ENCODE results near the gene LYPD6B. TPM values are rescaled to one million over a fixed set of nuclear protein-coding genes. Genes with fewer than 3 reads are reported as not detected.

The LYPD6B gene
- polyA plus RNA-seq, 3 donors, result 30.7 to 33.9 (median 31.8) TPM

DNA sequence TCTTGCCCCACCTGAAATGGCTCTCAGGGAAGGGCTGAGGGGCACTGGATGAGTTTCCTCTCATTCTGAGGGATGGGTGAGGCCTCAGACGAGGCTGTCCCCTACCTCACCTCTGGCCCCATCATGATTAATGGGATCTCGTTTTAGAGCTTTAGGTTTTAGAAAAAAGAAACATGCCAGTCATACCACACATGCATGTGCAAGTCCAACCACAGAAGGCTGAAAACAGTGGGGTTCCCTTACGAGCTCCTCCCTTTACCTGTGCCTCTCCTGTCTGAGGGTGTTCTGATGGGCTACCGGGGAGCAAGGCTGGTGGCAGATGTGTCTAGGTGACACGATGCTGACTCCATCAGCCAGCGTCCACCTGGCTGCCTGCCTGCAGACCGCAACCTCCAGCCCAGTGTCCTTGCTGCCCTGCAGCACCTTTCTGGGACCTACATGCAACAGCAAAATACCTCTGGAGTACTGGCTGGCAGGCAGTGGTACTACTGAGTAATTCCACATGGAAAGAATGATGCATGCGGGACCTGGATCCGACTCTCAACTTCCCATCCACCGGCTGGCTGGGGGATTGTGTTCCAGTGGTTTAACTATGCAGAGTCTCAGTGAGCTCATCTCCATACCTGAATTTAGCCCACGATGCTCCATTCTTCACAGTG is 9.1 kb upstream of the LYPD6B start:
- no peak for DNase-seq (ENCODE audit: extremely low read depth in 1 of 11, low read depth in 9 of 11, low spot score in 4 of 11)

DNA sequence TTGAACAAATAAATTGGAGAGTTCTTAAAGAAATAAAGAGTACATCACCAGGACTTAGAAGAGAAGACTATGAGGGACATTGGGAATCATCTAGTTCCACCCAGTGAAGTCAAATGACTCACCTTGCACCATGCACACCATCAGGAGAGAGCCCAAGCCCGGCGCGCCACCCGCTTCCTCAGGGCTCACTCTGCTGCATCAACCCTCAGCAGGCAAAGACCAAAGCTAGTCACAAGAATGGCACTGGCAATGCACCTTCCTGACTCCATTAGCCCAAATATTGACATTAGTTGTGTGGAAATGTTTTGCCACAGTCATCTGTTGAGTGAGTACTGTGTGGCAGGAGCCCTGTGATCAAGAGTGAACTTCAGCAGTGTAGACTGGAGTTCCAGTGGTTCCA is 7.1 kb upstream of the LYPD6B start:
- DNase-seq (ENCODE audit: extremely low read depth in 1 of 11, low read depth in 9 of 11, low spot score in 4 of 11), result no peak

DNA sequence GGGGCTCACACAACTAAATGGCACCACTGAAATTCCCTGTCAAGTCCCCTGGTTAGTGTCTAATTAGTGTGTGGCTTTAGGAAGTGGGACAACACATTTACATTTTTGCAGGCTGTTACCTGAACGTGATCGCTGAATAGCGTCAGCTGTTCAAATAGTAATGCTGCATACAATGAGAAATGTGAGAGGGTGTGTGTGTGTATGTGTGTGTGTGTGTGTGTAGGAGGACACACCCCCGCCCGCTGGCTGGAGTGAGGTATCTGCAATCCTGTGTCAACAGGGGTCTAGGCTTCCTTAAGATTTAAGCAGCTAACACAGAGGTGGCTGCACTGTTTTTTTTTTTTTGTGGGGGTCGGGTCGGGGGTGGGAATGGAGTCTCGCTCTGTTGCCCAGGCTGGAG is 4.8 kb upstream of the LYPD6B start:
- peak in 4 of 11 donors; percentile 36 to 59 (median 53) for DNase-seq (ENCODE audit: extremely low read depth in 1 of 11, low read depth in 9 of 11, low spot score in 4 of 11)

GRCh38 chr2:149034406-149034805 is 4.1 kb upstream of the LYPD6B start:
- DNase-seq (ENCODE audit: extremely low read depth in 1 of 11, low read depth in 9 of 11, low spot score in 4 of 11), result no peak

DNA sequence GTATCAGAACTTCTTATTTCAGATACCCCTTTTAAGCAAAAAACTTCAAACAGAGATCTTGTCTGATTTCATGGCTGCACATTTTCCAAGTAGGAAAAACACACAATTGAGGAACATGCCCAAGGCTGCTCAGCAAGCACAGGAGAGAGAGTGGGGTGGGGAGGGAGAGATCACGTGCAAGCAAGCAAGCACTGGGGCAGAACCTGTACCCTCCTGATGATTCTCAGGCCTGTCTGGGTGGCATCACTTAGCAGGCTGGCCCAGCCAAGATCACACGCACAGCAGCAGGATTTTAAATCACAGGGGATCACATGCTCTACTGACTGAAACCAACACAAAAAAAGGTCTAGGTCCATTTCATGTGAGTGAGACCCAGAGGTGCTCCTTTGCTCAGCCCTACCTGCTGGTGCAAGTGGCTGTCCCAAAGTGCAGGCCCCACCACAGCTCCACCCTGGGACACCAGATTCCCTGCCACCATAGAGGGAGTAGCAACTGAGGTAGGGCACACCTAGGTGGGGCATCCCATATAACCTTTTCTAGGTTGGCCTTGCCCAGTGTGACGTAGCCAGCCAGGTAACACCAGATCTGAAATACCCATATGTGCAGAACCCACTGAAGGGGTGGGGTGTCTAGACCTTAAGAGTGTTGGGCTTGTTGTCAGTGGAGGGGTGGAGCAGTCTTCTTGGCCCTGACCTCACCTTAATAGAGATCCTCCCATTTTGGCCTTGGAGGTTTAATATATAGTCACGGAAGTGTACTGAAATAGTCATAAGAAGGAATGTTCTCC is 1.8 kb upstream of the LYPD6B start:
- no peak for DNase-seq (ENCODE audit: extremely low read depth in 1 of 11, low read depth in 9 of 11, low spot score in 4 of 11)

DNA sequence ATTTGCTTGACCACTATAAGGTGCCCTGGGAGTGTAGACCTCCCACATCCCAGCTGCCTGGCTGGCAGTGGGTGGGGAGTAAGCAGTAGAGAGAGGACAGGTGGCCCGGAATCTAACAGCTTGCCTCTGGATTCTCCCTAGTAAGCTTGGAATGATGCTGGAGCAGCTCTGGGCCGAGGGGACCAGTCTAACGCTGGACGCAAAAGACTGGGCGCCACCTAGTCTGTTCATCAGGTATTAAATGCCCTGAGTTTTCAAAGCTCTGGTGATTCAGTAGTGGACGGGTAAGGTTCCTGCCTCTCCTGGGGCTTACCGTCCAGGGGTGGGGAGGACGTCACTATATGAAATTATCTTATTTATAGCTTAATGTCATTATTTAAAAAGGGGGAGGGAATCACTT is 648 bp upstream of the LYPD6B start:
- DNase-seq (ENCODE audit: extremely low read depth in 1 of 11, low read depth in 9 of 11, low spot score in 4 of 11), result no peak

- DNase-seq (ENCODE audit: extremely low read depth in 1 of 11, low read depth in 9 of 11, low spot score in 4 of 11), result no peak
These were observed 770 bp downstream of the LYPD6B start for GRCh38 chr2:149039213-149039724.

- DNase-seq (ENCODE audit: extremely low read depth in 1 of 11, low read depth in 9 of 11, low spot score in 4 of 11), result no peak
These were observed 2.0 kb downstream of the LYPD6B start for GRCh38 chr2:149040451-149040850.

GRCh38 chr2:149041482-149041881 is 3.0 kb downstream of the LYPD6B start:
- no peak for DNase-seq (ENCODE audit: extremely low read depth in 1 of 11, low read depth in 9 of 11, low spot score in 4 of 11)

- no peak for DNase-seq (ENCODE audit: extremely low read depth in 1 of 11, low read depth in 9 of 11, low spot score in 4 of 11)
These were observed 4.4 kb downstream of the LYPD6B start for GRCh38 chr2:149042881-149043280.

- DNase-seq (ENCODE audit: extremely low read depth in 1 of 11, low read depth in 9 of 11, low spot score in 4 of 11), result no peak
These were observed 6.0 kb downstream of the LYPD6B start for GRCh38 chr2:149044500-149044899.

- DNase-seq (ENCODE audit: extremely low read depth in 1 of 11, low read depth in 9 of 11, low spot score in 4 of 11), result no peak
These were observed 8.6 kb downstream of the LYPD6B start for GRCh38 chr2:149047118-149047517.

- DNase-seq (ENCODE audit: extremely low read depth in 1 of 11, low read depth in 9 of 11, low spot score in 4 of 11), result no peak
These were observed 10.6 kb downstream of the LYPD6B start for GRCh38 chr2:149049142-149049541.

- no peak for DNase-seq (ENCODE audit: extremely low read depth in 1 of 11, low read depth in 9 of 11, low spot score in 4 of 11)
These were observed 11.7 kb downstream of the LYPD6B start for GRCh38 chr2:149050188-149050587.

DNA sequence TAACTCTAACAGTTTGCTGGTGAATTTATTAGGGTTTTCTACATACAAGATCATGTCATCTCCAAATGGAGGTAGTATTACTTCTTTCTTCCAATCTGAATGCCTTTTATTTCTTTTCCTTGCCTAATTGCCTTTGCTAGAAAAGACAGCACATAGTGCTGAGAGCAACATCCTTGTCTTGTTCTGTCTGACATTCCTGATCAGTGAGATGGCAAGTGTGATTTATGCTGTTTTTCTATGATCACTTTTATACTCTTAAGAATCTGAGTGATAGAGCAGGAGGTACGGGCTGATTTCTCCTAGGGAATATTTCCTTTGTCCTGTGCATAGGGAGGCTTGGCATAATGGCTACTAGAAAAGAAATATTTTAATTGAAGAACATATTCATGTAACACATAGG is 17.3 kb downstream of the LYPD6B start:
- no peak for DNase-seq (ENCODE audit: extremely low read depth in 1 of 11, low read depth in 9 of 11, low spot score in 4 of 11)

GRCh38 chr2:149056541-149057255 is 18.2 kb downstream of the LYPD6B start:
- no peak for DNase-seq (ENCODE audit: extremely low read depth in 1 of 11, low read depth in 9 of 11, low spot score in 4 of 11)

DNA sequence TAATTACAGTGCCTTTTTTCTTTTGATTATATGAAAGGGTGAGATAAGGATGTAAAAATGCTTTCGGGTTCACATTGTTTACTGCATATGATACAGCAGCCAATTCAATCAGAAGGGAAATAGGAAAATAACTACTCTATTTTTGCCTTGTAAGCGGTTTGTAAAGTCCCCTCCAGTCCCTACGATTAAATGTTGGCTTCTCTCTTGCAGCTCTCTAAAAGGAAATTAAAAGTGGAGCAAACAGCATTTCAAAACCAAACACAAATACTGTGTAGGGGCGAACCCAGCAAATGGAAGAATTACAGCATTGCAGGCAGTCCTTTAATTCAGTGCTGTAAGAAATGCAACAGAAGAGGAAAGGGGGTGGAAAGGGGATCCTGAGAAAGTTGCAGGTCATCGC is 18.9 kb downstream of the LYPD6B start:
- DNase-seq (ENCODE audit: extremely low read depth in 1 of 11, low read depth in 9 of 11, low spot score in 4 of 11), result no peak

GRCh38 chr2:149058936-149059335 is 20.4 kb downstream of the LYPD6B start:
- no peak for DNase-seq (ENCODE audit: extremely low read depth in 1 of 11, low read depth in 9 of 11, low spot score in 4 of 11)

- DNase-seq (ENCODE audit: extremely low read depth in 1 of 11, low read depth in 9 of 11, low spot score in 4 of 11), result no peak
These were observed 21.3 kb downstream of the LYPD6B start for GRCh38 chr2:149059822-149060221.

Measured in renal cortex interstitium (tissue), 11 donors.